ENCODE data around the gene SPATS2.

GRCh38 chr12:49501895-49502294 lies 134.6 kb downstream of the SPATS2 start:
- TF ChIP-seq CTCF (IDR thresholded peaks at IDR 0.05) (no peak), ZFX (IDR thresholded peaks at IDR 0.05; ENCODE audit: borderline replicate concordance) (no peak)
